GM20431 (cell line): ENCODE results near the gene GRID1.

Experiments
- in situ Hi-C: fragments of 300-500 bp; cut with MseI, MboI; formaldehyde crosslinking; loops from one replicate; pipeline ENCODE4 v1.15.0; 2020; ENCODE audit warnings: low sequenced_read_pairs; ENCODE audit not compliant: unreplicated experiment

Gene GRID1

GRCh38 chr10:85915245-85915846 lies 451.2 kb downstream of the GRID1 start:
- in situ Hi-C loops, result no loop called here

GRCh38 chr10:85914720-85915119 lies 451.9 kb downstream of the GRID1 start:
- in situ Hi-C loops, result no loop called here

GRCh38 chr10:85908462-85908861 lies 458.1 kb downstream of the GRID1 start:
- in situ Hi-C loops, result no loop called here

GRCh38 chr10:85902051-85902450 lies 464.5 kb downstream of the GRID1 start:
- in situ Hi-C loops, result no loop called here

GRCh38 chr10:85901599-85901998 lies 465.0 kb downstream of the GRID1 start:
- in situ Hi-C loops, result no loop called here

GRCh38 chr10:85900487-85900886 lies 466.1 kb downstream of the GRID1 start:
- in situ Hi-C loops, result no loop called here

- in situ Hi-C loops, result no loop called here
These were observed 466.5 kb downstream of the GRID1 start for GRCh38 chr10:85900061-85900460.

- in situ Hi-C loops, result no loop called here
These were observed 475.1 kb downstream of the GRID1 start for GRCh38 chr10:85891472-85891871.

GRCh38 chr10:85888559-85888958 lies 478.0 kb downstream of the GRID1 start:
- in situ Hi-C loops, result no loop called here

GRCh38 chr10:85888004-85888403 lies 478.6 kb downstream of the GRID1 start:
- in situ Hi-C loops, result no loop called here

GRCh38 chr10:85874208-85874607 lies 492.4 kb downstream of the GRID1 start:
- in situ Hi-C loops, result no loop called here

GRCh38 chr10:85873063-85873462 lies 493.5 kb downstream of the GRID1 start:
- in situ Hi-C loops, result no loop called here

GRCh38 chr10:85868627-85869499 lies 497.7 kb downstream of the GRID1 start:
- in situ Hi-C loops, result no loop called here

- in situ Hi-C loops, result no loop called here
These were observed 501.6 kb downstream of the GRID1 start for GRCh38 chr10:85864868-85865526.

- in situ Hi-C loops, result no loop called here
These were observed 502.4 kb downstream of the GRID1 start for GRCh38 chr10:85864173-85864549.

GRCh38 chr10:85863301-85864172 lies 503.1 kb downstream of the GRID1 start:
- in situ Hi-C loops, result no loop called here

GRCh38 chr10:85862771-85863170 lies 503.8 kb downstream of the GRID1 start:
- in situ Hi-C loops, result no loop called here

GRCh38 chr10:85861513-85862197 lies 504.9 kb downstream of the GRID1 start:
- in situ Hi-C loops, result no loop called here

GRCh38 chr10:85859859-85860258 lies 506.7 kb downstream of the GRID1 start:
- in situ Hi-C loops, result no loop called here
